Peyer's patch (tissue), 4 donors: Measurements from ENCODE around the gene SSTR5.

ENCODE experiments used
- POLR2A ChIP-seq, 2 donors: fragments of 450-650 bp; IDR thresholded peaks; one replicate each; pipeline ENCODE4 v1.5.1; 2017; ENCODE audit warnings: antibody characterized with exemption in 2 of 2, mild to moderate bottlenecking in 2 of 2, moderate library complexity in 2 of 2
- TF ChIP-seq, protein P1 (sequence below), 6 experiments: fragments of 450-650 bp in 4 of 6; fragments of 200-600 bp in 2 of 6; sonication (generic) in 1 of 6; IDR thresholded peaks; one replicate each; pipeline ENCODE4 v1.5.1; 2017 to 2019; ENCODE audit warnings: antibody characterized with exemption in 6 of 6, mild to moderate bottlenecking in 3 of 6, moderate library complexity in 1 of 6

DNA sequence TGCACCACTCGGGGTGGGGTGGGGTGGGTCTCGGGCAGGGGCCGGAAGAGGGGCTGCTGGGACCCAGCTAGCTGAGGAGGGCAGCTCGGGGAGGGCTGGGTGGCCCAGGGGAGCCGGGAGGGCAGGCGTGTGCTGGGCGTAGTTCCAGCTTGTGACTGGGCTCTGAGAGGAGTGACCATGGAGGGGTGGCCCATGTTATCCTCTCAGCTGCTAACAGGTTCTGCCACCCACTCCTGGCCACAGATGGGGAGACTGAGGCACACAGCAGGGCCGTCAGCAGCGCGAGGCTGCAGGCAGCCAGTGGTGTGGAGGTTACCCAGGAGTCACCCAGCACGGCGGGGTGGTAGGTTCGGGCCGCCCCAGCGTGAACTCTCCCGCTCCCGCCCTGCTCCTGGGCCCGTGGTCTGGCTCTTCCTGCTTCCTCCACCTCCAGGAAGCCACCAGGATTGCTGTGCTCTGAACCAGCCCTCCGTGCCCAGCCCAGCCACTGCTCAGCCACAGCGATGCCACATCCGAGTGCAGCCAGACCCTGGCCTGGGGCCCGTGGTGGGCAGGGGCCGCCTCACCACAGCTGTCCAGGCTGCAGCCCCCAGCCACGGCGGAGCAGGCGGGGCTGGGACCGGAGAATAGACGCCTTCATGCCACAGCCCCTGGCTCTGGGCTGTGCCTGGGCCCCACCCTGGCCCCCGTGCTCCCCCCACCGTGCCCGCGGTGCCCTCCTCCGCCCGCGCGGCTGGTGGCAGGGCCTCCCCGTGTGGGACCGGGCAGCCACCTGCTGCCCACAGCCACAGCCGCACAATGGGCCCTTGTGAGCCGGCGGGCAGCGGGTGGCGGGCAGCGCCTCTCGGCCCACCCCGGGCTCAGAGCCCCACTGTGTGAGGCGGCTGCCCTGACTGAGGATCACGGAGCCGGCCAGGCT is 26.3 kb upstream of the SSTR5 start:
- TF ChIP-seq POLR2A (IDR thresholded peaks at IDR 0.05) = no peak
- TF ChIP-seq, protein P1, sequence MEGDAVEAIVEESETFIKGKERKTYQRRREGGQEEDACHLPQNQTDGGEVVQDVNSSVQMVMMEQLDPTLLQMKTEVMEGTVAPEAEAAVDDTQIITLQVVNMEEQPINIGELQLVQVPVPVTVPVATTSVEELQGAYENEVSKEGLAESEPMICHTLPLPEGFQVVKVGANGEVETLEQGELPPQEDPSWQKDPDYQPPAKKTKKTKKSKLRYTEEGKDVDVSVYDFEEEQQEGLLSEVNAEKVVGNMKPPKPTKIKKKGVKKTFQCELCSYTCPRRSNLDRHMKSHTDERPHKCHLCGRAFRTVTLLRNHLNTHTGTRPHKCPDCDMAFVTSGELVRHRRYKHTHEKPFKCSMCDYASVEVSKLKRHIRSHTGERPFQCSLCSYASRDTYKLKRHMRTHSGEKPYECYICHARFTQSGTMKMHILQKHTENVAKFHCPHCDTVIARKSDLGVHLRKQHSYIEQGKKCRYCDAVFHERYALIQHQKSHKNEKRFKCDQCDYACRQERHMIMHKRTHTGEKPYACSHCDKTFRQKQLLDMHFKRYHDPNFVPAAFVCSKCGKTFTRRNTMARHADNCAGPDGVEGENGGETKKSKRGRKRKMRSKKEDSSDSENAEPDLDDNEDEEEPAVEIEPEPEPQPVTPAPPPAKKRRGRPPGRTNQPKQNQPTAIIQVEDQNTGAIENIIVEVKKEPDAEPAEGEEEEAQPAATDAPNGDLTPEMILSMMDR (IDR thresholded peaks at IDR 0.05) = no peak
